Measurements from ENCODE around the gene FNDC3B.

Gene FNDC3B

GRCh38 chr3:172219750-172220149, 180.4 kb downstream of the FNDC3B start:
- Histone ChIP-seq H3K36me3 (ENCODE audit: control insufficient read depth, insufficient read depth, low read length, severe bottlenecking) (no peaks in the 10 kb centered on the region), H3K9ac (ENCODE audit: low read length) (no peak overlapping the region), H3K27me3 (replicated peaks; ENCODE audit: control insufficient read depth, insufficient read depth, low read length) (no peaks in the 10 kb centered on the region), H3K9me3 (ENCODE audit: control insufficient read depth, low read length) (no peaks in the 10 kb centered on the region), H3K4me1 (ENCODE audit: control insufficient read depth, insufficient read depth, low read length) (peaks cover 57% of the 10 kb centered on the region), H3K4me3 (ENCODE audit: low read length) (no peak overlapping the region)
- DNase-seq (ENCODE audit: low read depth) = no peak

- peak; percentile 36 for DNase-seq (ENCODE audit: low read depth)
- peaks cover 3% of the 10 kb centered on the region for H3K36me3 ChIP-seq (ENCODE audit: control insufficient read depth, insufficient read depth, low read length, severe bottlenecking)
- H3K9ac ChIP-seq (ENCODE audit: low read length) = no peak overlapping the region
- H3K9me3 ChIP-seq (ENCODE audit: control insufficient read depth, low read length) = no peaks in the 10 kb centered on the region
- H3K4me3 ChIP-seq (ENCODE audit: low read length) = no peak overlapping the region
- no peaks in the 10 kb centered on the region for H3K27me3 ChIP-seq (replicated peaks; ENCODE audit: control insufficient read depth, insufficient read depth, low read length)
- peaks cover 52% of the 10 kb centered on the region for H3K4me1 ChIP-seq (ENCODE audit: control insufficient read depth, insufficient read depth, low read length)
Observed at GRCh38 chr3:172221547-172221946, 182.2 kb downstream of the FNDC3B start.

GRCh38 chr3:172222478-172223071, 183.2 kb downstream of the FNDC3B start:
- Histone ChIP-seq H3K9ac (ENCODE audit: low read length) (no peak overlapping the region), H3K4me1 (ENCODE audit: control insufficient read depth, insufficient read depth, low read length) (peaks cover 47% of the 10 kb centered on the region), H3K27me3 (replicated peaks; ENCODE audit: control insufficient read depth, insufficient read depth, low read length) (no peaks in the 10 kb centered on the region), H3K4me3 (ENCODE audit: low read length) (no peak overlapping the region), H3K36me3 (ENCODE audit: control insufficient read depth, insufficient read depth, low read length, severe bottlenecking) (peaks cover 13% of the 10 kb centered on the region), H3K9me3 (ENCODE audit: control insufficient read depth, low read length) (no peaks in the 10 kb centered on the region)
- no peak for DNase-seq (ENCODE audit: low read depth)

GRCh38 chr3:172223870-172224269, 184.5 kb downstream of the FNDC3B start:
- Histone ChIP-seq H3K4me1 (ENCODE audit: control insufficient read depth, insufficient read depth, low read length) (peaks cover 39% of the 10 kb centered on the region), H3K9ac (ENCODE audit: low read length) (no peak overlapping the region), H3K4me3 (ENCODE audit: low read length) (no peak overlapping the region), H3K9me3 (ENCODE audit: control insufficient read depth, low read length) (no peaks in the 10 kb centered on the region), H3K27me3 (replicated peaks; ENCODE audit: control insufficient read depth, insufficient read depth, low read length) (no peaks in the 10 kb centered on the region), H3K36me3 (ENCODE audit: control insufficient read depth, insufficient read depth, low read length, severe bottlenecking) (peaks cover 26% of the 10 kb centered on the region)
- DNase-seq (ENCODE audit: low read depth) = no peak

GRCh38 chr3:172224560-172225214, 185.3 kb downstream of the FNDC3B start:
- Histone ChIP-seq H3K4me3 (ENCODE audit: low read length) (no peak overlapping the region), H3K36me3 (ENCODE audit: control insufficient read depth, insufficient read depth, low read length, severe bottlenecking) (peaks cover 34% of the 10 kb centered on the region), H3K4me1 (ENCODE audit: control insufficient read depth, insufficient read depth, low read length) (peaks cover 31% of the 10 kb centered on the region), H3K9ac (ENCODE audit: low read length) (no peak overlapping the region), H3K9me3 (ENCODE audit: control insufficient read depth, low read length) (no peaks in the 10 kb centered on the region), H3K27me3 (replicated peaks; ENCODE audit: control insufficient read depth, insufficient read depth, low read length) (no peaks in the 10 kb centered on the region)
- no peak for DNase-seq (ENCODE audit: low read depth)

- Histone ChIP-seq H3K36me3 (ENCODE audit: control insufficient read depth, insufficient read depth, low read length, severe bottlenecking) (peaks cover 37% of the 10 kb centered on the region), H3K27me3 (replicated peaks; ENCODE audit: control insufficient read depth, insufficient read depth, low read length) (no peaks in the 10 kb centered on the region), H3K4me1 (ENCODE audit: control insufficient read depth, insufficient read depth, low read length) (peaks cover 30% of the 10 kb centered on the region), H3K9me3 (ENCODE audit: control insufficient read depth, low read length) (no peaks in the 10 kb centered on the region), H3K4me3 (ENCODE audit: low read length) (no peak overlapping the region), H3K9ac (ENCODE audit: low read length) (no peak overlapping the region)
- DNase-seq (ENCODE audit: low read depth) = no peak
Observed at GRCh38 chr3:172225215-172225707, 185.9 kb downstream of the FNDC3B start.

- Histone ChIP-seq H3K9ac (ENCODE audit: low read length) (no peak overlapping the region), H3K36me3 (ENCODE audit: control insufficient read depth, insufficient read depth, low read length, severe bottlenecking) (peaks cover 50% of the 10 kb centered on the region), H3K9me3 (ENCODE audit: control insufficient read depth, low read length) (no peaks in the 10 kb centered on the region), H3K4me3 (ENCODE audit: low read length) (no peak overlapping the region), H3K4me1 (ENCODE audit: control insufficient read depth, insufficient read depth, low read length) (peaks cover 17% of the 10 kb centered on the region), H3K27me3 (replicated peaks; ENCODE audit: control insufficient read depth, insufficient read depth, low read length) (no peaks in the 10 kb centered on the region)
- DNase-seq (ENCODE audit: low read depth) = no peak
Observed at GRCh38 chr3:172226831-172227230, 187.5 kb downstream of the FNDC3B start.

GRCh38 chr3:172227340-172228035, 188.1 kb downstream of the FNDC3B start:
- H3K9ac ChIP-seq (ENCODE audit: low read length) = no peak overlapping the region
- no peaks in the 10 kb centered on the region for H3K27me3 ChIP-seq (replicated peaks; ENCODE audit: control insufficient read depth, insufficient read depth, low read length)
- no peak overlapping the region for H3K4me3 ChIP-seq (ENCODE audit: low read length)
- peaks cover 53% of the 10 kb centered on the region for H3K36me3 ChIP-seq (ENCODE audit: control insufficient read depth, insufficient read depth, low read length, severe bottlenecking)
- H3K4me1 ChIP-seq (ENCODE audit: control insufficient read depth, insufficient read depth, low read length) = peaks cover 11% of the 10 kb centered on the region
- DNase-seq (ENCODE audit: low read depth) = no peak
- no peaks in the 10 kb centered on the region for H3K9me3 ChIP-seq (ENCODE audit: control insufficient read depth, low read length)

GRCh38 chr3:172228036-172228415, 188.6 kb downstream of the FNDC3B start:
- DNase-seq (ENCODE audit: low read depth) = no peak
- H3K9me3 ChIP-seq (ENCODE audit: control insufficient read depth, low read length) = no peaks in the 10 kb centered on the region
- peaks cover 5% of the 10 kb centered on the region for H3K4me1 ChIP-seq (ENCODE audit: control insufficient read depth, insufficient read depth, low read length)
- peaks cover 58% of the 10 kb centered on the region for H3K36me3 ChIP-seq (ENCODE audit: control insufficient read depth, insufficient read depth, low read length, severe bottlenecking)
- no peaks in the 10 kb centered on the region for H3K27me3 ChIP-seq (replicated peaks; ENCODE audit: control insufficient read depth, insufficient read depth, low read length)
- no peak overlapping the region for H3K9ac ChIP-seq (ENCODE audit: low read length)
- no peak overlapping the region for H3K4me3 ChIP-seq (ENCODE audit: low read length)

GRCh38 chr3:172229462-172229861, 190.1 kb downstream of the FNDC3B start:
- Histone ChIP-seq H3K4me3 (ENCODE audit: low read length) (no peak overlapping the region), H3K4me1 (ENCODE audit: control insufficient read depth, insufficient read depth, low read length) (peaks cover 5% of the 10 kb centered on the region), H3K36me3 (ENCODE audit: control insufficient read depth, insufficient read depth, low read length, severe bottlenecking) (peaks cover 58% of the 10 kb centered on the region), H3K9me3 (ENCODE audit: control insufficient read depth, low read length) (no peaks in the 10 kb centered on the region), H3K9ac (ENCODE audit: low read length) (no peak overlapping the region), H3K27me3 (replicated peaks; ENCODE audit: control insufficient read depth, insufficient read depth, low read length) (no peaks in the 10 kb centered on the region)
- DNase-seq (ENCODE audit: low read depth) = no peak

- H3K9me3 ChIP-seq (ENCODE audit: control insufficient read depth, low read length) = no peaks in the 10 kb centered on the region
- H3K27me3 ChIP-seq (replicated peaks; ENCODE audit: control insufficient read depth, insufficient read depth, low read length) = no peaks in the 10 kb centered on the region
- H3K4me3 ChIP-seq (ENCODE audit: low read length) = no peak overlapping the region
- H3K9ac ChIP-seq (ENCODE audit: low read length) = no peak overlapping the region
- H3K36me3 ChIP-seq (ENCODE audit: control insufficient read depth, insufficient read depth, low read length, severe bottlenecking) = peaks cover 59% of the 10 kb centered on the region
- no peak for DNase-seq (ENCODE audit: low read depth)
- peaks cover 5% of the 10 kb centered on the region for H3K4me1 ChIP-seq (ENCODE audit: control insufficient read depth, insufficient read depth, low read length)
Observed at GRCh38 chr3:172231318-172231901, 192.0 kb downstream of the FNDC3B start.

Data from adipocyte (in vitro differentiated cells).